Non-pigmented ciliary epithelial cell (primary cell): Measurements from ENCODE around the gene UBE2Z.
"Not testable (repeated sequence)": the region's sequence is repeated elsewhere in the genome, so short reads cannot be mapped to it uniquely, and the experiment has no call there.

Experiments
- DNase-seq: peaks from one replicate; pipeline ENCODE4 v3.0.0-alpha.2; 2010; ENCODE audit warnings: low read depth

The UBE2Z gene

DNA sequence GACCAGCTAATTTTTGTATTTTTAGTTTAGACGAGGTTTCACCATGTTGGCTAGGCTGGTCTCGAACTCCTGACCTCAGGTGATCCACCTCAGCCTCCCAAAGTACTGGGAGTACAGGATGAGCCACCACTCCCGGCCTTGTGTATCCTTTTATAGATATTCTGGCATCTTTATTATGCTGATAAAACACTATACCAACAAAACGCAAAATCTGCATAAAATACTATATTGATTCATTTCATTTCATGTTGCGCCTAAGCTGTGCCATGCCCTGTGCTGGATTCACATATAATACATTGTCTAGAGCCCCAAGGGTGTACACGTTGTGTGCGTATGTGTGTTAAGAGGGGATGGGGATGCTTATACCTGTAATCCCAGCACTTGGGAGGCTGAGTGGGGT, 3.8 kb upstream of the UBE2Z start:
- DNase-seq: no peak

DNA sequence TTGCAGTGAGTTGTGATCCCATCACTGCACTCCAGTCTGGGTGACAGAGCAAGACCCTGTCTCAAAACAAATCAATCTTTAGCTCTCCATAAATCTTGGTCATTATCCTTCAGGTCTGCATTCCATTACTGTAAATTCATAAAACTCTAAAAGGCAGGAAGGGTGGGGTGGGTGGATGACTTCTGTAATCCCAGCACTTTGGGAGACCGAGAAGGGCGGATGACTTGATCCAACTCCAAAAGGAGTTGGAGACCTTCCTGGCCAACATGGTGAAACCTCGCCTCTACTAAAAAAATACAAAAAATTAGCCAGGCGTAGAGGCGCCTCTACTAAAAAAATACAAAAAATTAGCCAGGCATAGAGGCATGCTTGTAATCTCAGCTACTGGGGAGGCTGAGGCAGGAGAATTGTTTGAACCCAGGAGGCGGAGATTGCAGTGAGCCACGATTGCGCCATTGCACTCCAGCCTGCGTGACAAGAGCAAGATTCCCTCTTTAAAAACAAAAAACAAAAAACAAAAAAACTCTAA, 2.2 kb upstream of the UBE2Z start:
- DNase-seq: no peak

DNA sequence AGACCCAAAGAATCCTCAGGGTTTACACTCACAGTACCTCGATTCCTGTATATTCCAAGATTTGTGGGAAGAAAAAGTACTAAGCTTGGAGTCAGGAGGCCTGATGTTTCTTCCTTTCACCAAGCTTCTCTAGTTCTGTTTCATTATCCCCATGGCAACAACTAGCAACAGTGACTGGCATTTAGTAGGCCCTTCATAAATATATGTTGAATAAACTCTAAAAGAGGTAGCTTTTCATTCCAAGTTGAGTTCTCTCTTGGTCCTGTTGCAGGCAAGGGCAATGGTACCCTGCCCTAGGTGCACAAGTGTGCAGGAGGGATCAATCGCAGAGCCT, 527 bp upstream of the UBE2Z start:
- DNase-seq: no peak

DNA sequence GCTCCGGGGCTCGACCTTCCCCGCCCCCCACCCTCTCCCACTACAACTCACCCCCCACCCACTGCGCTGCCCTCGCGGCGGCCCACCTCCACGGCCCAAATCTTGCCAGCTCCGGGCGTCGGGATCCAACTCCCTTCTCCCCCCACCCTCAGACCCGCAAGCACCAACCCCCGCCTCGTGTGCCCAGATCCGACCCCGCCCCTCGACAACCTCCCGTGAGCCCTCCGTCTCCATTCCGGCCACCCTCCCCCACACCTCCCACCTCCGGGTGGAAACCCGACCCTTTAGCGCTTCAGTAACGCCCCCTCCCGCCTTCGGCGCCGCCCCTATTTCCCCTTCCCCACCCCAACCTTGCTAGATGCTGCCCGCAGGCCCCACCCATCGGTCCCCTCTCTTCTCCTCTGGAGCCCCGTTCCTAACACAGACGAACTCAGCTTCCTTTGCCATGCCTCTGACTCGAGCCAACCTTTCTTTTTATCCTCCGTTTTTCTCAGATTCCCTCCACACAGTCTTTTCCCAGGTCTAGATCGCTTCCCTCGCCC, 717 bp downstream of the UBE2Z start:
- peak; percentile 59 for DNase-seq

DNA sequence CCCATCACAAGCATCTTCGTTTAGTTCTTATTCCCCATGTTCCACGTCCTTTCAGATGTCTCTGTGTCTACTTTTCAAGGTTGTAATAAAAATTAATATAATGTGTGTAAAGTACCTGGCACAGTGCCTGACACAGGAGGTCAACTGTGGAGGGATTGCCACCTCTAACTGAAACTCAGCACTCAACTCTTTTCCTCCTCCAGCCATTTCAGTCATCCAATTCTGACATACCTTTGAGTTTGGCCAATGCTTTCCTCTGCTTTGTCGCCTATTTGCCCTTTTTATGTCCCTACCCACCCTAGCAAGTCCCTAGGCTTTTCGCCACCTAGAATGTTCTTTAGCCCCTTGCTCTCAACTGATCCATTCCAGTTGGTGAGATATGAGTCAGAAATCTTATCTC, 1.6 kb downstream of the UBE2Z start:
- no peak for DNase-seq

DNA sequence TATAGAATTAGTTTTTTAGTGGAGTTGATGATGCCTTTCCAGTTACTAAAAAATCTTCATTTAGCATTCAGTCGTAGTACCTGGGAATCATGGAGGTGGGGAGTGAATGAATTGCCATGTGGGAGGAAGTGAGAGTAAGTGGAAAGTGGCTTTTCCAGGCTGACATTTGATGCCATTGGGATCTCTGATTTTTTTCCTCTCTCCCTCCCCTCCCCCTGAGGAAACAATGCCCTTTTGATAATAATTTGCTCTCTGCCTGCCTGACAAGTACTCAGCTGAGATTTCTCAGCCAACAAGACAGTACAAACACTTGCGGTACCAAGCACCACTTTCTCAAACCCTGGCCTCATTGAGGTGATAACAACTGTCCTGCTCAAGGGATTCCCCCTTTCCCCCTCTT, 2.2 kb downstream of the UBE2Z start:
- DNase-seq: no peak

DNA sequence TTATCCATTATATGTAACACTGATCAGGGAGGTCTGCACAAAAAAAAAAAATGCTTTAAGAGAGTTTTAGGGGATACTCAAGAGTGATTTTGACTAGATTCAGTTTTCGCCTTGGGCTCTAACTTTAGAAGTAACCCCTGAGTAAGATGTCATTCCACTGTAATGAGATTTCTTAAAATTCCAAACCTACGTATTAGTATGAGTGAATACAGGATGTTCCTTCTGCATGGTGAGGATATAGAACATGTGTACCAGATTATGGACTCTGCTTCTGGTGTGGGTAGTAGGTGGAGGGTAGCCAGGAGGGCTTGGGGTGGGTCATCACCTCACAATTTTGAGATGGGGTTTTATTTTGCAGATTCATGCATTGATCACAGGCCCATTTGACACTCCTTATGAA, 4.3 kb downstream of the UBE2Z start:
- DNase-seq: no peak

DNA sequence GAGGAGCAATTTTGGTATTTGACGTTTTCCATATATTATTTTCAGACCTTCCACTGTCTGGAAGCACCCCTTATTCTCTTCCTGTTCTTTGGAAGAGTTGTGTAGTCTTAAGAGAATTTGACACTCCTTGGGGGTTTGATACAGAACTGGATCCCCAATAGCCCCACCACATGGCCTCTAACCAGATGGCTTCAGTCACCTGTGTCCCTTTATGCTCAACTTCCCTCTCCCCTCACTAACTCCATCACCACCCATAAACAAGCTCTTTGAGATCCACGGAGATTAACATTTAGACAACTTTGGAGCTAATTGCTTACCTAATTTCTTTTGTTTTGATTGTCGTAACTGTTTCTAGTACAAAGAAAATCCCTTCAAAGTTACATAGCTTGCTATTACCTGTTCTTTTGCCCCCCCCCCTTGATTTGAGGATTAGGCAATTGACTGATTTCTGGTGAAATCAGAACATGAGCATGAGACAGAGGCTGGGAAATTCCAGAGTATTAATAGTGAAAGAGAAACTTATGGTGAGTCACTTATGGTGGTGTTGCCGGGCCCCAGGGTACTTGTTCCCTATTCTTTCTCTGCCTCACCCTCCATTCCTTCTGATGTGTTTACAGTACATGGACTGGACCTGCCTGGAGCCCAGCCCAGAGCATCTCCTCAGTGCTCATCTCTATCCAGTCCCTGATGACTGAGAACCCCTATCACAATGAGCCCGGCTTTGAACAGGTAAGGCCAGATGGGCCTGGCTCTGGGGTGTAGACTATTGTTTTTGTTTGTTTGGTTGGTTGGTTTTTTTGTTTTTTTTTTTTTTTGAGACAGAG, 7.5 kb downstream of the UBE2Z start:
- peak; percentile 66 for DNase-seq

DNA sequence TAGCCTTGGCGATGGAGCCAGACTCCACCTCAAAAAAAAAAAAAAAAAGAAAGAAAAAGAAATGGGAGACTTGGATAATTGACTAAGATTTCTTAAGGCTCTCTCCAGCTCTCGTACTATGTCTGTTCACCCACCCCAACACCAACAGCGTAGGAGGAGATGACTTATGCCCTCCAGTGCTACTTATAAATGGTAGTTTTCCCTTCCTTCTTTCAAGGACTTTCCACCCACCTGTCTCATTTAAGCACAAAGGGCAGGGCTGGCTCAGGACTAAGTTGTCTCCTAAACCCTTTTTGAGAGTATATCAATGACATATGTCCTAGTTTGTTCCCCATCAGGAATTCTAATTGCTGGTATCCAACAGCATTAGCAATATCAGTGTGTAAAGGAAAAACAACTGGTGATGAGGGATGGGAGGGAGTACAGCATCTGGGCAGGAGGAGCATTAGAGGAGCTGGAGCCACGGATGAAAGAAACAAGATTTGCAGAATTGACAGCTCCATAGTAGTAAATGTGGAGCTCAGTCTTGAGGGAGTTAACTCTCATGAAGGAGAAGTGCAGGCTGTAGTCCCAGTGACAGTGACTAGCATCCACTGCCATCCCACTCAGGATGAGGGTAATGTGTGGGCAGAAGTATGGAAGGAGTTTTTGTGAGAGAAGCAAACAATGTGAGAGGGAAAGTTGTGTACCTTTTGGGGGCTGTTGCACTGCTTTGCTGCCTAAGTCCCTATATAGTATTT, 17.2 kb downstream of the UBE2Z start:
- DNase-seq: no peak

DNA sequence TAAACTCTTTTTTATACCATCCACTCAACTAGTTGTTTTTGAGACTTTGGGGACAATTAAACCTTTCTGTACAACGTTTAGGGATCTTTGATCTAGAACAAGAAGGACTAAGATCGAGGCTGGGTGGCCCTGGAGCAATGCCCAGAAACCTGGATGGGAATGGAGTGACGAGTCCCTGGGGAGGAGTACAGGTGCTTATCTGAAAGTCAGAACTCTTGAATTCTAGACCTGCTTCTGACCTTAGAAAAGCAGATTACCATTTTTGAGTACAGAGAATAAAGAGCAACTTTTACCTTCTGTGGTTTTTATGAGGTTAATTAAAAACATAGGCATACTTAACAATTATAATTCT, 17.8 kb downstream of the UBE2Z start:
- DNase-seq: no peak

DNA sequence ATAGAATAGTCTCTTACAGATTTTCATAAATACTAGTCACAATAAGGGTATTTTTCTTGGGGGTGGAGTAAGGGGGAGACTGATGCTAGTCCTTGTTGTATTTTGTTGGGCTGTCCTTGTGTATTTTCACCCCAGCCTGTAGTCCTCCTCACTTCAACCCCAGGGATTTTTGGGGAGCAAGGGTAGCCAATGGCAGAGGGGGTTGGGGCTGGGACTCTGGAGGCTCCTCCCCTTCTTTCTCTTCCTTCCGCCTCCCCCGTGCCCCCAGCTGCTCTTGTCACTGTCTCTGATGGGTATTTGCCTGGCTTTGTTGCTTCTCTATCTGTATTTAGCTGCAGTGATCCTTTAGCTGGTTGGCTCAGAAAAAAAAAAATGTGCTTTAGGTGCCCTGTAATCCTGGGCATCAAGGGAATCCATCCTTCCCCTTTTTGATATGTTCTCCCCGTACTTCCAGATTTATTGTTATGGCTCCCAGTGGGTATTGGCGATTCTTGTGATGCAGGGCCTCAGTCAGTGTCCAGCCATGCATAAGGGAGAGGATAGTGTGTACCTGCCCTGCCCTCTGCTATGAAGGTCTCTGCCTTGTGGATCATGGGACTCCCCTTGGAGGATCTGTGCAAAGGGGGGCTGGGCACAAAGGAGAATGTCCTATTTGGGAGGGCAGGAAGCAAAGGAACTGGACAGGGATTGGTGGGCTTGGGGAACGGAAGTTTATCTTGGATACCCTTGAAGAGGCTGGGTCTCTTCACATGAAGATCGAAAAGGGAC, 20.0 kb downstream of the UBE2Z start:
- DNase-seq: no peak

DNA sequence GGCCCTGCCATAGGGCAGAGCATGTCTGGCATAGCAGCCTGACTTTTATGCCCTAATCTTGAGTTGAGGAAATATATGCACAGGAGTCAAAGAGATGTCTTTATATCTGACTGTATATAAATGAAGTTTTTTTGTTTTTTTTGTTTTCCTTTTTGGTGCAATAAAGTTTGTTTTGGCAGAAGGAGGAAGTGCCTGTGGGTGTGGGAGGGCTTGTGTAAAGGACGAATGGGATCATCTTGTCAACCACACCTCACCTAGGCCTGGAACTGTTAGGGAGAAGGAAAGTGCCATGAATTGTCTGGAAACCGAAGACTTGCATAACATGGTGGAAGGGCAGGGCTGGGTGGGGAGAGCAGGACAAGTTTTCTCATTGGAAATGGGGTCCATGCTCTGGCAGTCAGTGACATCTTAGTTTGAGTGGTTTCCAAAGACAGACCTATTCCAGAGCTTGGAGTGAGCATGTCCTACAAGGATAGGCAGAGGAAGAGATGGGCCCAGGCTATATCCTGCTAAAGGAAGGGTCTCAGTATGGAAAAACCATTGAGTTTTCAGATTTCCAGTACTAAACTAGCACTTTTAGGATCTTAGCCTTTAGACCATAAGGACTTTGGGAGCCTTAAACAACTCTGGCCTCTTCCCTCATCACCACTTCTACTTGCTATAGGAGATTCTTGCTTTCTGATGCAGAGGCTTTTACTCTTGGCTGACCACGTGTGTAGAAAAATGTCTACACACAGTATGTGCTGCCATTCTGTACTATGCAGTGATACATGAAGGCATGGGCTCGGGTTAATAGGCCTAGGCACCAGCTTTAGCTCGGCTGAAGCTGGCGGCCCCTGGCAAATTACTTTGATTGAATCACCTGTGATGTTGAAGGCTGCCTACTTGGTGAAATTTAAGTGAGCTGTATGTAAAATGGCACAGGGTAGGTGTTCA, 20.9 kb downstream of the UBE2Z start:
- DNase-seq: no peak

DNA sequence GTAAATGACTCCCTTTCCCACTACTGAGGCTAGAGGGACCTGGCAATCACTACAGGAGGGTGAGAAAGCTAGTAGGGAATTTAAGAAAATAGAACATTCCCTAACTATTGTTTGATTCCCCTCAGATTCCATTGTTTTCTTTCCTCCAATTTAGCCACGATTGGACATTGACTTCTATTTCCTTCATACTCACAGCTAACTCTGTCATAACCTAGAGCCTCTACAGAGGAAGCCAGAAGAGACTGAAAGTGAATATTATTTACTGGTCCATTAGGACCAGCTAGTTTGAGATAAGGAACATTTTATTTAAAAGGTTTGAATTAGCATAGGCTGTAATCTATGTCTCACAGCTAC, 21.6 kb downstream of the UBE2Z start:
- no peak for DNase-seq

DNA sequence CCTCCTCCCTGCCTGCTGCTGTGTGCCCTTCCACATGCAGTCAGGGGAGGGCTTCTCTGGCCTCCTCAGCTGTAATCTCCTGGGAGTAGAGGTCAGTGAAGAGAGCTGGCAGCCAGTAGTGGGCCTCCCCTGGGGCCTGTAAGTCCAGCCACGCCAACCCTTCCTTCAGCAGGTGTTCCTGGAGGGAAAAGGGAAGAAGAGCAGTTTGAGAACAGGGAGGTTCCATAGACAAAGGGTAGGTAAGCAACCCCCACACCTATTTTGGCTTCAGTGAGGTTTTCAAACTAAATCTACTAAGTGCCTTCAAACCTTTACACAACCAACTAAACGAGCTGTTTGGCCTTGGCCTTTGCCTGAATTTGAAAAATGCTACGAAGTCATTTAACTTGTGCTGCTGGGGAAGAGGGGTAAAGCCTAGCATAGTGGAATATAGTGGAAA, 22.2 kb downstream of the UBE2Z start:
- no peak for DNase-seq

DNA sequence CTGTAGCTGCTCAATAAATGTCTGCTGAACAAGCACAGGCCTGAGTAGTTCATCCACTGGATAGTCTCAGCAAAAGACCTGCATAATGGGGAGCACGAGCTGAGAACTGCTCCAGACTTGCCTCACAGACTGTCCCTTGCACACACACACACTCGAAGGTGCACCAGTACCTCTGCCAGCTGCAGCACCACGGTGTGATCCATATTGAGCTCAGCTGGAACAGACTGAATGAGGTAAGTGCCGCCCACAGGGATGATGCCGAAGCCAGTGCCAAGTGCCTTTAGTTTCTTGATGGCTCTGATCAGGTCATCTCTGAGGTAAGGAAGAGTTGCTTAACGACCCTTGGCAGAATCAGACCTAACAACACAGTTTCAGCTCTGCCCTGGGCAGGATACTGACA, 24.8 kb downstream of the UBE2Z start:
- DNase-seq: no peak

DNA sequence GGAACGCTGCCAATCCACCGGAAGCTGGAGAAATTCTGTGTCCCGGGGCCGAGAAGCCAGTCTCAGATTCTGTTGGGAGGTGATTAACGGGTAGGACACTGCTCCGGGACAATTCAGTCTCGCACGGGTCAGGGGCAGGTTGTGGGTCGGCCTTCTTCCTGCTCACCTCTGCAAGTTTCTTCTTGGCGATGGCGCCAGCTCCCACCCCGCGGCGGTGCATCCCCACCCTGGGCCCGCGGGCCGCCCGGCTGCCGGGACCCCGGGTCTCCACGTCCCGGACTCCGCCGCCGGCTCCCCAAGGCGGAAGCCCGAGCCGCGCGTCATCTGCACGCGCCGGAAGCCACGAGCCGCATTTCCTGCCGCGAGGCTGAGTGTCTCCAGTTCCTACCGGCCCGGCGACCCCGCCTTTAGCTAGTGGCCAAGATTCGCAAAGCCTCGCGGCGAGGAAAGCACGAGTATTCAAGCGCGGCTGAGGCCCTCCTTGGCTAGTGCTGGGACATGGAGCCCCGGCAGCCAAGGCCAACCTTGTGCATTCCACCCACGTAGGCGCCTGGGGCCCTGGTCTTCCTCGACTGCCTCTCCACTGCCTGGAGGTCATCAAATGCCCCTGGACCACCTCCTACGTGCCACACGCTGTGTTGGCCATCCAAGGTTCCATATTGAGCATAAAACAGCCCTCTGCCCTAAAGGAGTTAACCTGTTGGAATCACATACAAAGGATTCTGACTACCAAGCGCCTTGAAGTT, 36.5 kb downstream of the UBE2Z start, which contains the start of gene SNF8:
SNF8 (minus strand) TSS at position 328 of the 746 bp plus-strand sequence; CDS start at position 220, 108 bp downstream.
- peak; percentile 54 for DNase-seq

DNA sequence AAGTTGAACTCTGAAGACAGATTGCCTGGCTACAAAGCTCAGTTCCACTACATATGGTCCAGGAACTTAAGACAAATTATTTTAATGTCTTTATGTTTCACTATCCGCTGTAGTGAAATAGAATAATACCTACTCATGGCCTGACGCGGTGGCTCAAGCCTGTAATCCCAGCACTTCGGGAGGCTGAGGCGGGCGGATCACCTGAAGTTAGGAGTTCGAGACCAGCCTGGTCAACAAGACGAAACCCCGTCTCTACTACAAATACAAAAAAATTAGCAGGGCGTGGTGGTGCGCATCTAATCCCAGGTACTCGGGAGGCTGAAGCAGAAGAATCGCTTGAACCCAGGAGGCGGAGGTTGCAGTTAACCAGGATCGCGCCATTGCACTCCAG, 37.0 kb downstream of the UBE2Z start:
- DNase-seq: not testable (repeated sequence)

DNA sequence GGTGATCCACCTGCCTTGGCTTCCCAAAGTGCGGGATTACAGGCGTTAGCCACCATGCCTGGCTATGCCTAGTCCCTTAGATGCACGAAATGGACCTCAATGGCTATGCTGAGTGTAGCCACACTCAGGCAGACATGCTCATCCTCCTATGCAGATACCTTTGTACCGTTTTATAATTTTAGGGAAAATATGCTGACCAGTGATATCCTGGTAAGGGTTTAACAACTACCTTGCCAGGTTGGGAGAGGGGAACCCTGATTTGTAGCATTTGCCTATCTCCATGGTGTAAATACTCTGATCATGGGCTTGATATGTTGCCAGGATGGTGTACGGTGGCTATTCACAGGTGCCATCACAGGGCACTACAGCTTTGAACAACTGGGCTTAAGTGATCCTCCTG, 43.4 kb downstream of the UBE2Z start:
- DNase-seq: no peak

DNA sequence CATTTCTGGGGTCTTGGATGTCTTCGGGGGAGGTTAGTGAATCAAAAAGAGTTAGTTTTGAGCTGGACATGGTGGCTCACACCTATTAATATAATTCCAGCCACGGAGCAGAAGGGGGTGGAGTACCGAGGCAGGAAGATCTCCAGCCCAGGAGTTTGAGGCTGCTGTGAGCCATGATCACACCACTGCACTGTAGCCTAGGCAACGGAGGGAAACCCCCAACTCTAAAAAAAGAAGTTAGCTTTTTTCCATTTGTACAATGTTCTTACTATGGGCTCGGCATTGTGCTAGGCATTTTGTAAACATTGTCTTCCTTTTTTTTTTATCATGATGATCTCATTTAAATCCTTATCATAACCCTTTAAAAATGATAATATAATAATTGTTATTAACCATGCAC, 44.7 kb downstream of the UBE2Z start:
- DNase-seq: no peak

DNA sequence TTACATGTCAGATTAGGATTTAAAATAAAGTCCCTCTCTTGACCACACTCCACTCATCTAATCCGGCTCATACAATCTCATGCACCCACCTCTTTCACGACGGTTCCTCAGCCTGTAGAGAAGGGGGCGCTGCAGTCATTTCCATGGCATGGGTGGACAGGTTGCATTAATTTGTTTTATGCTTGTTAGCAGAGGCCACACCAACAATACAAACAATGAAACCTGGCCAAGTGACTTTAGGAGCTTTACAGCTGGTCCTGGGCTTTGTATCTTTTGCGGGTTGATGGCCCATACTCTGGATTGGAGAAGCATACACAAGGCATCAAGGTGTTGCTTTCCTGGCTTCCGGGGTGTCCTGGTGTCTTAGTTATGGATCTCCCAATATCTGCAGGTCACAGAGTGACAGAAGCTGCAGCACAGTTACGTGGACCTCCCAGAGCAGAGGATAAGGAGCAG, 46.1 kb downstream of the UBE2Z start:
- no peak for DNase-seq
